WTC11 (cell line): ENCODE results near the gene NBEA. TPM values are rescaled to one million over a fixed set of nuclear protein-coding genes. Genes with fewer than 3 reads are reported as not detected.

ENCODE experiments used
- ATAC-seq: fragments of 200-7000 bp; cut with Tn5 transposase; 2 replicates; pipeline ENCODE4 v1.10.0; 2021; ENCODE audit warnings: mild to moderate bottlenecking, moderate library complexity
- CTCF ChIA-PET: fragments of 300-600 bp; sonication (Branson Sonifier 250); formaldehyde crosslinking; loops from one replicate; lab custom pipeline; 2021; ENCODE audit warnings: antibody characterized with exemption; lab: Charles Lee
- POLR2A ChIA-PET: fragments of 350-600 bp; sonication (Branson Sonifier 250); formaldehyde crosslinking; loops from one replicate; lab custom pipeline; 2021; ENCODE audit warnings: antibody characterized with exemption; lab: Charles Lee
- DNase-seq: peaks from one replicate; pipeline ENCODE4 v3.0.0; 2021; ENCODE audit warnings: low spot score
- H3K27ac Mint-ChIP-seq: 2 replicates; pipeline ENCODE4 v1.8.0; 2021; ENCODE audit warnings: mixed read lengths
- H3K27me3 Mint-ChIP-seq: 2 replicates; pipeline ENCODE4 v1.8.0; 2021; ENCODE audit warnings: low read depth, mild to moderate bottlenecking, moderate library complexity, mixed read lengths
- H3K36me3 Mint-ChIP-seq: 2 replicates; pipeline ENCODE4 v1.8.0; 2021; ENCODE audit warnings: mixed read lengths
- H3K4me1 Mint-ChIP-seq: 2 replicates; pipeline ENCODE4 v1.8.0; 2022; ENCODE audit warnings: mixed read lengths
- H3K4me3 Mint-ChIP-seq: 2 replicates; pipeline ENCODE4 v1.8.0; 2021; ENCODE audit warnings: mild to moderate bottlenecking, moderate library complexity, mixed read lengths
- H3K9me3 Mint-ChIP-seq: 2 replicates; pipeline ENCODE4 v1.8.0; 2021; ENCODE audit warnings: mixed read lengths
- AR ChIP-seq: fragments of 250-450 bp; sonication (Bioruptor Pico); IDR thresholded peaks from 2 replicates; pipeline ENCODE4 v1.9.0; 2021; ENCODE audit warnings: mild to moderate bottlenecking
- ATF2 ChIP-seq: sonication (generic); formaldehyde crosslinking; IDR thresholded peaks from 2 replicates; pipeline ENCODE4 v1.8.1; 2022; ENCODE audit warnings: low read depth, missing genetic modification reagents, borderline replicate concordance
- ATF6 ChIP-seq: sonication (generic); formaldehyde crosslinking; IDR thresholded peaks from 2 replicates; pipeline ENCODE4 v1.8.1; 2023; ENCODE audit warnings: mild to moderate bottlenecking, missing genetic modification reagents
- CREB1 ChIP-seq: sonication (generic); formaldehyde crosslinking; IDR thresholded peaks from 2 replicates; pipeline ENCODE4 v1.8.0; 2023; ENCODE audit warnings: mild to moderate bottlenecking, missing genetic modification reagents
- GABPB1 ChIP-seq: sonication (generic); formaldehyde crosslinking; IDR thresholded peaks from 2 replicates; pipeline ENCODE4 v1.8.1; 2023; ENCODE audit warnings: mild to moderate bottlenecking, missing genetic modification reagents
- KAT7 ChIP-seq: sonication (generic); formaldehyde crosslinking; IDR thresholded peaks from 2 replicates; pipeline ENCODE4 v1.8.1; 2023; ENCODE audit warnings: missing genetic modification reagents, mild to moderate bottlenecking, borderline replicate concordance
- NFATC4 ChIP-seq: fragments of 250-450 bp; sonication (Bioruptor Pico); IDR thresholded peaks from 2 replicates; pipeline ENCODE4 v1.9.0; 2021; ENCODE audit warnings: mild to moderate bottlenecking
- NR3C1 ChIP-seq: sonication (generic); formaldehyde crosslinking; conservative IDR thresholded peaks from 2 replicates; pipeline ENCODE4 v1.8.1; 2023; ENCODE audit warnings: low read depth, mild to moderate bottlenecking, missing genetic modification reagents
- PRDM15 ChIP-seq: sonication (generic); formaldehyde crosslinking; IDR thresholded peaks from 2 replicates; pipeline ENCODE4 v1.8.0; 2022; ENCODE audit warnings: missing genetic modification reagents
- PRRX2 ChIP-seq: fragments of 250-450 bp; sonication (Bioruptor Pico); IDR thresholded peaks from 2 replicates; pipeline ENCODE4 v1.8.0; 2021; ENCODE audit warnings: mild to moderate bottlenecking
- SMAD3 ChIP-seq: sonication (generic); formaldehyde crosslinking; IDR thresholded peaks from 2 replicates; pipeline ENCODE4 v1.8.0; 2022; ENCODE audit warnings: missing genetic modification reagents, mild to moderate bottlenecking, borderline replicate concordance
- TEAD1 ChIP-seq: sonication (generic); formaldehyde crosslinking; IDR thresholded peaks from 2 replicates; pipeline ENCODE4 v1.8.0; 2022; ENCODE audit warnings: mild to moderate bottlenecking, missing genetic modification reagents
- TEAD4 ChIP-seq: sonication (generic); formaldehyde crosslinking; IDR thresholded peaks from 2 replicates; pipeline ENCODE4 v1.8.0; 2022; ENCODE audit warnings: mild to moderate bottlenecking, missing genetic modification reagents
- ZBTB21 ChIP-seq: sonication (generic); formaldehyde crosslinking; IDR thresholded peaks from 2 replicates; pipeline ENCODE4 v1.8.1; 2023; ENCODE audit warnings: mild to moderate bottlenecking, missing genetic modification reagents, borderline replicate concordance
- ZBTB43 ChIP-seq: sonication (generic); formaldehyde crosslinking; IDR thresholded peaks from 2 replicates; pipeline ENCODE4 v1.8.1; 2023; ENCODE audit warnings: mild to moderate bottlenecking, missing genetic modification reagents
- ZMAT4 ChIP-seq: fragments of 250-450 bp; sonication (Bioruptor Pico); IDR thresholded peaks from 2 replicates; pipeline ENCODE4 v1.9.0; 2021; ENCODE audit warnings: mild to moderate bottlenecking
- ZNF281 ChIP-seq: sonication (generic); formaldehyde crosslinking; IDR thresholded peaks from 2 replicates; pipeline ENCODE4 v1.8.0; 2023; ENCODE audit warnings: mild to moderate bottlenecking, missing genetic modification reagents
- ZNF317 ChIP-seq: sonication (generic); formaldehyde crosslinking; IDR thresholded peaks from 2 replicates; pipeline ENCODE4 v1.8.1; 2023; ENCODE audit warnings: low read depth, mild to moderate bottlenecking, moderate library complexity, missing genetic modification reagents, borderline replicate concordance
- ZNF512 ChIP-seq: sonication (generic); formaldehyde crosslinking; IDR thresholded peaks from 2 replicates; pipeline ENCODE4 v1.8.1; 2022; ENCODE audit warnings: missing genetic modification reagents, borderline replicate concordance
- ZNF671 ChIP-seq: fragments of 250-450 bp; sonication (Bioruptor Pico); IDR thresholded peaks from 2 replicates; pipeline ENCODE4 v1.8.0; 2021; ENCODE audit warnings: mild to moderate bottlenecking
- total RNA-seq: library from RNA; stranded (reverse); gene quantifications from 3 replicates; pipeline ENCODE4 v1.2.3, GENCODE V29; 2021

The NBEA gene
- total RNA-seq, 1 experiment from 2014 or later = 20.9 TPM

GRCh38 chr13:35468195-35468594 lies 526.1 kb downstream of the NBEA start (continued):
- TF ChIP-seq AR (CRISPR knock-in tag) = no peak
- no peak for TF ChIP-seq ZNF317 (CRISPR knock-in tag)
- no peak for TF ChIP-seq ATF2 (CRISPR knock-in tag)
- TF ChIP-seq TEAD4 (CRISPR knock-in tag) = no peak
- TF ChIP-seq CREB1 (CRISPR knock-in tag) = no peak
- TF ChIP-seq GABPB1 (CRISPR knock-in tag) = no peak
- no peak for TF ChIP-seq TEAD1 (CRISPR knock-in tag)

- CTCF ChIA-PET = no interaction called here
- POLR2A ChIA-PET = no interaction called here
- DNase-seq (no peak), ATAC-seq (no peak)
- Mint-ChIP-seq H3K4me1 (peaks cover 28% of the 10 kb centered on the region), H3K4me3 (peak overlapping the region; percentile 80), H3K9me3 (no peaks in the 10 kb centered on the region), H3K36me3 (no peaks in the 10 kb centered on the region), H3K27me3 (peaks cover 63% of the 10 kb centered on the region), H3K27ac (no peak overlapping the region)
- TF ChIP-seq ZBTB21 (CRISPR knock-in tag) (no peak), ZNF512 (CRISPR knock-in tag) (no peak), ZMAT4 (CRISPR knock-in tag) (no peak), NR3C1 (CRISPR knock-in tag) (no peak), KAT7 (CRISPR knock-in tag) (no peak), ZNF671 (no peak), PRDM15 (CRISPR knock-in tag) (no peak), ATF6 (CRISPR knock-in tag) (no peak), PRRX2 (CRISPR knock-in tag) (no peak), SMAD3 (no peak), ZNF281 (no peak), ZBTB43 (CRISPR knock-in tag) (no peak), NFATC4 (CRISPR knock-in tag) (no peak)
Measured at GRCh38 chr13:35469806-35470525, 527.9 kb downstream of the NBEA start.
